ENCODE measurements around the gene TMEM44.

DNA sequence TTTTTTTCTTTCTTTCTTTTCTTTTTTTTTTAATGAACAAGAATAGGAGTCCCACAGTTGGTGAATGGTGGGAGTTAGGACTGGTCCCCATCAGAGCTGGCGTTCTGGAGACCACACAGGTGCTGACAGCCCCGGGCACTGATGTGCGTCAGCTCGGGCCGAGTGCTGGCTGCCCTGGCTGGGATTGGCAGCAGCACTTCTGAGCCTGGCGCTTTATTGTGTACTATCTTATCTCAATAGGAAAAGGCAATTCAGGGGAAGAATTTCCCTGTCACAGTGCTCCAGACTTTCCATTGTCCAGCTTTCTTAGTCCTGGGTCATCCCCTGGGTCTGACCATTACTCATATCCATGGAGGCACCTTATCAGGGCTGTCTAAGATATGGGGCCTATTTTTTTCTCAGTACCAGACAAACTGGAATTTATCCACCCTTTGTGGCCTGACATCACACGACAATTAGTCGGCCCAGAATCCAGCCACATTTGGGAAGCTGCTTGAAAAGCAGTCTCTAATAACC, 54.1 kb downstream of the TMEM44 start:
- TF ChIP-seq, protein P1, sequence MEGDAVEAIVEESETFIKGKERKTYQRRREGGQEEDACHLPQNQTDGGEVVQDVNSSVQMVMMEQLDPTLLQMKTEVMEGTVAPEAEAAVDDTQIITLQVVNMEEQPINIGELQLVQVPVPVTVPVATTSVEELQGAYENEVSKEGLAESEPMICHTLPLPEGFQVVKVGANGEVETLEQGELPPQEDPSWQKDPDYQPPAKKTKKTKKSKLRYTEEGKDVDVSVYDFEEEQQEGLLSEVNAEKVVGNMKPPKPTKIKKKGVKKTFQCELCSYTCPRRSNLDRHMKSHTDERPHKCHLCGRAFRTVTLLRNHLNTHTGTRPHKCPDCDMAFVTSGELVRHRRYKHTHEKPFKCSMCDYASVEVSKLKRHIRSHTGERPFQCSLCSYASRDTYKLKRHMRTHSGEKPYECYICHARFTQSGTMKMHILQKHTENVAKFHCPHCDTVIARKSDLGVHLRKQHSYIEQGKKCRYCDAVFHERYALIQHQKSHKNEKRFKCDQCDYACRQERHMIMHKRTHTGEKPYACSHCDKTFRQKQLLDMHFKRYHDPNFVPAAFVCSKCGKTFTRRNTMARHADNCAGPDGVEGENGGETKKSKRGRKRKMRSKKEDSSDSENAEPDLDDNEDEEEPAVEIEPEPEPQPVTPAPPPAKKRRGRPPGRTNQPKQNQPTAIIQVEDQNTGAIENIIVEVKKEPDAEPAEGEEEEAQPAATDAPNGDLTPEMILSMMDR (IDR thresholded peaks at IDR 0.05; ENCODE audit: low read depth, low read length) = no peak
- no peak for TF ChIP-seq EZH2phosphoT487 (IDR thresholded peaks at IDR 0.05; ENCODE audit: low read depth)
